ENCODE results near the gene NDFIP2. TPM values are rescaled to one million over a fixed set of nuclear protein-coding genes. Genes with fewer than 3 reads are reported as not detected.

NDFIP2 gene
- total and polyA plus RNA-seq, 2 donors (not counting 3 experiments of a cell fraction or from before 2014, with no cell fraction given) = 7.9 to 18.5 TPM

DNA sequence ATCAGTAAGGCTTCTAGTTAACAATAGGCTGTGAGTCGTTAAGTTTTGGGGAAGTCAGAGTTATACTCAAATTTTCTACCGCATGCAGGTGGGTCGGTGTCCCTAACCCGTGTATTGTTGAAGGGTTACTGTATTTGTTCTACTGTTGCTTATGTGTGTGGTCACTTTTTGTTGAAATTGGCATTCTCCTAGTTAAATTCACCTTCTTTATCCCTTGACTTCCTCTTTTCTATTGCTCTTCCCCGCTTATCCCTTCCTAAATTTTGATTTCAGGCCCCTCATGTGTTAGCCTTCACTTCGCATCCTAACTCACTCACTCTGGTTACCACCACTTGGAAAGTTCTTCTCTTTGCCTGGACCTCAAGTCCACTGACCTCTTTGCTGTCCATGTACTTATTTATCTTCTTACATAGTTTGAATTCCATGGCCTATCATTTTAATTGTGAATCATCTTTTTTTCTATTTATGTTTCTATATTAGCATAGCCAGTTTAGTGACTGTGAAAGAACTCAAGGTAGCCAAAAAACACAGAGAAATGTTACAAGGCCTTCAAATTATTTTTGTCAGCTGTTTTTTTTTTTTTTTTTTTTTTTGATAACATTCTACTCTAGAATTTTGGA, 52.9 kb downstream of the NDFIP2 start:
- Histone ChIP-seq H3K36me3 (ENCODE audit: control insufficient read depth in 2 of 2, extremely low read depth in 1 of 2, insufficient read depth in 2 of 2, low read length in 2 of 2) (no peaks in the 10 kb centered on the region), H3K9me3 (replicated peaks; ENCODE audit: control insufficient read depth, insufficient read depth, low read length) (no peaks in the 10 kb centered on the region), H2AFZ (ENCODE audit: low read depth, low read length) (no peak overlapping the region), H3K9ac (replicated peaks; ENCODE audit: extremely low read depth, insufficient read depth, low read length) (no peak overlapping the region), H3K9me1 (replicated peaks; ENCODE audit: control insufficient read depth, extremely low read depth, insufficient read depth, low read length) (no peaks in the 10 kb centered on the region), H3K4me1 (ENCODE audit: control insufficient read depth, extremely low read depth, insufficient read depth, low read length) (no peaks in the 10 kb centered on the region), H3K79me2 (ENCODE audit: control insufficient read depth, insufficient read depth, low read length) (no peaks in the 10 kb centered on the region), H4K20me1 (replicated peaks; ENCODE audit: control insufficient read depth, extremely low read depth, insufficient read depth, low read length) (no peaks in the 10 kb centered on the region), H3K4me2 (ENCODE audit: insufficient read depth, low read length) (no peak overlapping the region), H3K27ac (ENCODE audit: insufficient read depth, low read depth, low read length) (no peak overlapping the region), H3K4me3 (replicated peaks in 1 of 3; ENCODE audit: insufficient read depth in 1 of 3, low read depth in 1 of 3, low read length in 3 of 3) (no peak overlapping the region), H3K27me3 (ENCODE audit: control insufficient read depth in 2 of 2, insufficient read depth in 2 of 2, low read length in 2 of 2) (no peaks in the 10 kb centered on the region)
- POLR2A ChIA-PET = no interaction called here
- DNase-seq (ENCODE audit: low read depth, low spot score) (no peak), FAIRE-seq (no peak)
- TF ChIP-seq, protein P1, sequence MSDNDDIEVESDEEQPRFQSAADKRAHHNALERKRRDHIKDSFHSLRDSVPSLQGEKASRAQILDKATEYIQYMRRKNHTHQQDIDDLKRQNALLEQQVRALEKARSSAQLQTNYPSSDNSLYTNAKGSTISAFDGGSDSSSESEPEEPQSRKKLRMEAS (IDR thresholded peaks at IDR 0.05; ENCODE audit: insufficient read depth, insufficient read length) = no peak
- TF ChIP-seq POLR2A (IDR thresholded peaks at IDR 0.05; ENCODE audit: low read depth, low read length) (no peak), POLR2AphosphoS5 (IDR thresholded peaks at IDR 0.05; ENCODE audit: insufficient read depth, low read depth, low read length) (no peak), JUN (IDR thresholded peaks at IDR 0.05; ENCODE audit: borderline replicate concordance, insufficient read depth, insufficient read length, low read depth) (no peak), GATA2 (IDR thresholded peaks at IDR 0.05; ENCODE audit: insufficient read depth, insufficient read length, low read depth, low read length) (no peak), FOS (IDR thresholded peaks at IDR 0.05; ENCODE audit: borderline replicate concordance, insufficient read depth, low read length) (no peak)
- TF ChIP-seq, protein P2, sequence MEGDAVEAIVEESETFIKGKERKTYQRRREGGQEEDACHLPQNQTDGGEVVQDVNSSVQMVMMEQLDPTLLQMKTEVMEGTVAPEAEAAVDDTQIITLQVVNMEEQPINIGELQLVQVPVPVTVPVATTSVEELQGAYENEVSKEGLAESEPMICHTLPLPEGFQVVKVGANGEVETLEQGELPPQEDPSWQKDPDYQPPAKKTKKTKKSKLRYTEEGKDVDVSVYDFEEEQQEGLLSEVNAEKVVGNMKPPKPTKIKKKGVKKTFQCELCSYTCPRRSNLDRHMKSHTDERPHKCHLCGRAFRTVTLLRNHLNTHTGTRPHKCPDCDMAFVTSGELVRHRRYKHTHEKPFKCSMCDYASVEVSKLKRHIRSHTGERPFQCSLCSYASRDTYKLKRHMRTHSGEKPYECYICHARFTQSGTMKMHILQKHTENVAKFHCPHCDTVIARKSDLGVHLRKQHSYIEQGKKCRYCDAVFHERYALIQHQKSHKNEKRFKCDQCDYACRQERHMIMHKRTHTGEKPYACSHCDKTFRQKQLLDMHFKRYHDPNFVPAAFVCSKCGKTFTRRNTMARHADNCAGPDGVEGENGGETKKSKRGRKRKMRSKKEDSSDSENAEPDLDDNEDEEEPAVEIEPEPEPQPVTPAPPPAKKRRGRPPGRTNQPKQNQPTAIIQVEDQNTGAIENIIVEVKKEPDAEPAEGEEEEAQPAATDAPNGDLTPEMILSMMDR (IDR thresholded peaks at IDR 0.05; ENCODE audit: extremely low read depth in 1 of 2, insufficient read depth in 1 of 2, low read depth in 1 of 2, low read length in 2 of 2) = no peak
- CTCF ChIA-PET = interaction anchor here (1.4 to 9.9 kb wide), 2 partner anchors 8 to 110 kb away, joined by 7 to 815 read pairs; no protein-coding TSS in a partner anchor
- no TSS peak for BruUV-seq (replicated peaks)
- dilution Hi-C loops (cut with MboI; ENCODE audit: extremely low pct_ligation_motif_present, low sequenced_read_pairs) (no loop called here), intact Hi-C loops (cut with micrococcal nuclease) (no loop called here)

Data from endothelial cell of umbilical vein (primary cell).